SK-N-SH (cell line): ENCODE data around the gene NPS.

ENCODE experiments used
- ELF1 ChIP-seq: IDR thresholded peaks from 2 replicates; pipeline ENCODE4 v1.4.0; 2012
- EP300 ChIP-seq, 2 experiments: IDR thresholded peaks; 2 replicates each; pipeline versions ENCODE4 v1.4.0 to v1.6.1; 2012; ENCODE audit warnings: borderline replicate concordance in 1 of 2, low read depth in 1 of 2, low read length in 1 of 2
- FOXM1 ChIP-seq: IDR thresholded peaks from 2 replicates; pipeline ENCODE4 v1.4.0; 2012; ENCODE audit warnings: low read depth, mild to moderate bottlenecking
- POLR2AphosphoS5 ChIP-seq: IDR thresholded peaks from 2 replicates; pipeline ENCODE4 v1.6.1; 2012; ENCODE audit warnings: low read depth, low read length
- RAD21 ChIP-seq: IDR thresholded peaks from 2 replicates; pipeline ENCODE4 v1.6.1; 2012; ENCODE audit warnings: mild to moderate bottlenecking, low read length
- TEAD4 ChIP-seq: IDR thresholded peaks from 2 replicates; pipeline ENCODE4 v1.4.0; 2012; ENCODE audit warnings: mild to moderate bottlenecking, borderline replicate concordance; ENCODE audit not compliant: insufficient read depth
- TF ChIP-seq, protein P1 (sequence below): IDR thresholded peaks from 2 replicates; pipeline ENCODE4 v1.6.1; 2012; ENCODE audit warnings: mild to moderate bottlenecking, low read depth, low read length, moderate library complexity
- TF ChIP-seq, protein P2 (sequence below): fragments of 200-600 bp; sonication (generic); IDR thresholded peaks from 2 replicates; pipeline ENCODE4 v1.6.1; 2017; ENCODE audit warnings: antibody characterized with exemption, mild to moderate bottlenecking, moderate library complexity
- TF ChIP-seq, protein P3 (sequence below): IDR thresholded peaks from 2 replicates; pipeline ENCODE4 v1.4.0; 2012; ENCODE audit warnings: low read depth, borderline replicate concordance

DNA sequence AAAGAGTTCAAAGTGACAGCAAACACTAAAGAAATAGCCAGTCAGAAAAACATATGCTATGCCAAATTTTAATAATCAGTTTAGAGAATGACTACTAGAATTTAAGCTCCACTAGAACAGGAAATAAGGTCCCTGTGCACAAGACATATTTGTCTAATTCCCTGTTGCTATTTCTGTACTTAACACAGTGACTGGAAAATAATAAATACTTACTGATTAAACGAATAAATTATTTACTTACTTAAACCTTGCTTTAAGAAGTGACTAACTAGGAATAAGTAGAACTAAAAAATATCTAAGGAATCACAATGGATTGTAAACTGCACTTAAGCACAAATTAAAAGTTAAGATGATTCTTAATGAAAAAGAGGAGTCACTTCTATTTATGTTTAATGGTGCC lies 22.3 kb downstream of the NPS start:
- TF ChIP-seq, protein P1, sequence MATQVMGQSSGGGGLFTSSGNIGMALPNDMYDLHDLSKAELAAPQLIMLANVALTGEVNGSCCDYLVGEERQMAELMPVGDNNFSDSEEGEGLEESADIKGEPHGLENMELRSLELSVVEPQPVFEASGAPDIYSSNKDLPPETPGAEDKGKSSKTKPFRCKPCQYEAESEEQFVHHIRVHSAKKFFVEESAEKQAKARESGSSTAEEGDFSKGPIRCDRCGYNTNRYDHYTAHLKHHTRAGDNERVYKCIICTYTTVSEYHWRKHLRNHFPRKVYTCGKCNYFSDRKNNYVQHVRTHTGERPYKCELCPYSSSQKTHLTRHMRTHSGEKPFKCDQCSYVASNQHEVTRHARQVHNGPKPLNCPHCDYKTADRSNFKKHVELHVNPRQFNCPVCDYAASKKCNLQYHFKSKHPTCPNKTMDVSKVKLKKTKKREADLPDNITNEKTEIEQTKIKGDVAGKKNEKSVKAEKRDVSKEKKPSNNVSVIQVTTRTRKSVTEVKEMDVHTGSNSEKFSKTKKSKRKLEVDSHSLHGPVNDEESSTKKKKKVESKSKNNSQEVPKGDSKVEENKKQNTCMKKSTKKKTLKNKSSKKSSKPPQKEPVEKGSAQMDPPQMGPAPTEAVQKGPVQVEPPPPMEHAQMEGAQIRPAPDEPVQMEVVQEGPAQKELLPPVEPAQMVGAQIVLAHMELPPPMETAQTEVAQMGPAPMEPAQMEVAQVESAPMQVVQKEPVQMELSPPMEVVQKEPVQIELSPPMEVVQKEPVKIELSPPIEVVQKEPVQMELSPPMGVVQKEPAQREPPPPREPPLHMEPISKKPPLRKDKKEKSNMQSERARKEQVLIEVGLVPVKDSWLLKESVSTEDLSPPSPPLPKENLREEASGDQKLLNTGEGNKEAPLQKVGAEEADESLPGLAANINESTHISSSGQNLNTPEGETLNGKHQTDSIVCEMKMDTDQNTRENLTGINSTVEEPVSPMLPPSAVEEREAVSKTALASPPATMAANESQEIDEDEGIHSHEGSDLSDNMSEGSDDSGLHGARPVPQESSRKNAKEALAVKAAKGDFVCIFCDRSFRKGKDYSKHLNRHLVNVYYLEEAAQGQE: no peak
- TF ChIP-seq, protein P2, sequence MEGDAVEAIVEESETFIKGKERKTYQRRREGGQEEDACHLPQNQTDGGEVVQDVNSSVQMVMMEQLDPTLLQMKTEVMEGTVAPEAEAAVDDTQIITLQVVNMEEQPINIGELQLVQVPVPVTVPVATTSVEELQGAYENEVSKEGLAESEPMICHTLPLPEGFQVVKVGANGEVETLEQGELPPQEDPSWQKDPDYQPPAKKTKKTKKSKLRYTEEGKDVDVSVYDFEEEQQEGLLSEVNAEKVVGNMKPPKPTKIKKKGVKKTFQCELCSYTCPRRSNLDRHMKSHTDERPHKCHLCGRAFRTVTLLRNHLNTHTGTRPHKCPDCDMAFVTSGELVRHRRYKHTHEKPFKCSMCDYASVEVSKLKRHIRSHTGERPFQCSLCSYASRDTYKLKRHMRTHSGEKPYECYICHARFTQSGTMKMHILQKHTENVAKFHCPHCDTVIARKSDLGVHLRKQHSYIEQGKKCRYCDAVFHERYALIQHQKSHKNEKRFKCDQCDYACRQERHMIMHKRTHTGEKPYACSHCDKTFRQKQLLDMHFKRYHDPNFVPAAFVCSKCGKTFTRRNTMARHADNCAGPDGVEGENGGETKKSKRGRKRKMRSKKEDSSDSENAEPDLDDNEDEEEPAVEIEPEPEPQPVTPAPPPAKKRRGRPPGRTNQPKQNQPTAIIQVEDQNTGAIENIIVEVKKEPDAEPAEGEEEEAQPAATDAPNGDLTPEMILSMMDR: no peak
- no peak for TF ChIP-seq RAD21
- no peak for TF ChIP-seq FOXM1
- no peak for TF ChIP-seq POLR2AphosphoS5
- TF ChIP-seq, protein P3, sequence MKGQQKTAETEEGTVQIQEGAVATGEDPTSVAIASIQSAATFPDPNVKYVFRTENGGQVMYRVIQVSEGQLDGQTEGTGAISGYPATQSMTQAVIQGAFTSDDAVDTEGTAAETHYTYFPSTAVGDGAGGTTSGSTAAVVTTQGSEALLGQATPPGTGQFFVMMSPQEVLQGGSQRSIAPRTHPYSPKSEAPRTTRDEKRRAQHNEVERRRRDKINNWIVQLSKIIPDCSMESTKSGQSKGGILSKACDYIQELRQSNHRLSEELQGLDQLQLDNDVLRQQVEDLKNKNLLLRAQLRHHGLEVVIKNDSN: no peak
- TF ChIP-seq TEAD4: no peak
- TF ChIP-seq ELF1: no peak
- no peak for TF ChIP-seq EP300 (IDR thresholded peaks at IDR 0.05; ENCODE audit: borderline replicate concordance in 1 of 2, low read depth in 1 of 2, low read length in 1 of 2)
